Transverse colon (tissue), 4 donors: ENCODE results near the gene CAMTA1. TPM values are rescaled to one million over a fixed set of nuclear protein-coding genes. Genes with fewer than 3 reads are reported as not detected.

Experiments
- DNase-seq: peaks from one replicate; pipeline ENCODE4 v3.0.0-alpha.2; 2019
- H3K27ac ChIP-seq, 4 donors: fragments of 200-600 bp; sonication (generic); 2 replicates each; pipeline ENCODE4 v1.5.1; 2016 to 2018; ENCODE audit warnings: inconsistent platforms in 4 of 4
- H3K27me3 ChIP-seq: fragments of 200-600 bp; sonication (generic); 2 replicates; pipeline ENCODE4 v1.5.1; 2017; ENCODE audit warnings: inconsistent platforms
- H3K36me3 ChIP-seq, 4 donors: fragments of 200-600 bp; sonication (generic); 2 replicates each; pipeline ENCODE4 v1.5.1; 2017 to 2019; ENCODE audit warnings: inconsistent platforms in 4 of 4
- H3K4me1 ChIP-seq, 4 donors: fragments of 200-600 bp; sonication (generic); 2 replicates each; pipeline ENCODE4 v1.5.1; 2017 to 2020; ENCODE audit warnings: inconsistent platforms in 4 of 4
- H3K4me3 ChIP-seq, 4 donors: fragments of 200-600 bp; sonication (generic); 1 replicate in 1 of 4; 2 replicates in 3 of 4; pipeline versions ENCODE4 v1.5.1 to v1.6.1; 2017 to 2019; ENCODE audit warnings: inconsistent platforms in 4 of 4
- H3K9me3 ChIP-seq, 2 donors: fragments of 200-600 bp; sonication (generic); 2 replicates each; pipeline ENCODE4 v1.5.1; 2017 to 2019; ENCODE audit warnings: inconsistent platforms in 2 of 2
- EP300 ChIP-seq: sonication (generic); formaldehyde crosslinking; IDR thresholded peaks from one replicate; pipeline ENCODE4 v1.6.1; 2017; ENCODE audit warnings: antibody characterized with exemption, low read depth
- POLR2A ChIP-seq: fragments of 450-650 bp; IDR thresholded peaks from one replicate; pipeline ENCODE4 v1.6.1; 2016; ENCODE audit warnings: antibody characterized with exemption, mild to moderate bottlenecking, moderate library complexity
- POLR2AphosphoS5 ChIP-seq, 3 donors: sonication (generic); formaldehyde crosslinking; IDR thresholded peaks; one replicate each; pipeline ENCODE4 v1.6.1; 2016; ENCODE audit warnings: antibody characterized with exemption in 3 of 3
- WGBS, 2 donors: methylation state at CpG; one replicate each; pipeline ENCODE4 v1.1.5; 2018; ENCODE audit warnings: low coverage in 1 of 2; 5-methylcytosine and 5-hydroxymethylcytosine counted together
- in situ Hi-C, 4 donors: fragments of 200-750 bp; cut with MboI; loops; one replicate each; pipeline versions ENCODE4 v1.15.0 to v1.15.1; 2017; ENCODE audit warnings: low sequenced_read_pairs in 3 of 4, low pct_ligation_motif_present in 1 of 4, low pct_unique_long_range_greater_than_20kb in 1 of 4
- intact Hi-C: fragments of 100-400 bp; cut with DNase I; formaldehyde crosslinking; loops from one replicate; pipeline ENCODE4 v1.15.1; 2023; ENCODE audit warnings: low total_unique reads
- total RNA-seq, 4 donors: library from RNA; depleted of rRNA; stranded (reverse); fragments of >200 nt; gene quantifications; one replicate each; pipeline ENCODE4 v1.1.0, GENCODE V29; 2016
- TF ChIP-seq, protein P1 (sequence below), 5 experiments: fragments of 200-600 bp in 3 of 5; fragments of 450-650 bp in 2 of 5; sonication (generic) in 3 of 5; IDR thresholded peaks; 1 replicate in 2 of 5; 2 replicates in 3 of 5; pipeline ENCODE4 v1.5.1; 2016 to 2017; ENCODE audit warnings: antibody characterized with exemption in 5 of 5, inconsistent platforms in 3 of 5, mild to moderate bottlenecking in 2 of 5, moderate library complexity in 1 of 5

The CAMTA1 gene
- total RNA-seq, 4 donors from 2014 or later = 93.8 to 268 (median 130) TPM

DNA sequence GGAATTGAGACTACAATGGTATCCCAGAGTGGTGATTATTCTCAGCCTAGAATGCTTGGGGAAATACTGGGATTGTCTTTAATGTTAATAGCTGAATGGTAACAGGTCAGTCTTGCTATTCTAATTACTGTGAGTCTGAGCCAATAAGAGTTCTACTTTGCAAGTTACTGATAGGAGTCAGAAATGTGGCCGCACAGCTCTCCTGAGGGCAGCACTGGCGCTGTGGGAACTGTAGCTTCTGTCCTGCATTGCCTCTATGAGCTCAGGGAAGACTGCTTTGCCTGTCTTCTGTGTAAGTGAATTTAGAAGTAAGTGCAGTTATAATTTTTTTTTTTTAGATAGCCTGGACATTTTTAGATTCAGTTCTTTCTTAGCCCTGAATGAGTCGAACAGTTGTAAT lies 975.8 kb downstream of the CAMTA1 start:
- Histone ChIP-seq H3K4me1 (no peaks in the 10 kb centered on the region), H3K9me3 (no peaks in the 10 kb centered on the region), H3K4me3 (no peak overlapping the region), H3K27me3 (no peaks in the 10 kb centered on the region), H3K36me3 (no peaks in the 10 kb centered on the region), H3K27ac (no peak overlapping the region)
- in situ Hi-C loops (no loop called here), intact Hi-C loops (no loop called here)
- DNase-seq = no peak
- WGBS, 2 donors = 80 to 86% methylated on average over 1 to 3 of the region's 3 CpGs
- TF ChIP-seq EP300 (no peak), POLR2A (no peak)

DNA sequence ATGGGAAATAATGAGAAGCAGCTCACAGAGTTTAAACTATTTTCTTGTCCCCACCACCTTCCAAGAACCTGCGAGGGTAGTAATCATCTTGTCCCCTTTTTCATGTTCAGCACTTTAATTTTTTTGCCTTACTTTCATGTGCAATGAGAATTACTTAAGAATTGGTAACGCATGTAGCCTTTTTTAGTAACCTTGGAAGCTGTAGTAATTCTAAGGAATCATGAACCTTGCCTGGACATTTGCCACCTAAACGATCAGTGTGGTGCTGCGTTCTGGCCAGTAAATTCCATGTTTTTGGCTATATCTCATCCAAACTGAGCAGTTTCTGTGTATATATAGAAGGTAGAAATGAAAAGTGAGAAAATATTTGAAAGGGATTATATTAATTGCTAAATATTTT lies 981.9 kb downstream of the CAMTA1 start:
- DNase-seq = no peak
- no peak overlapping the region for H3K4me3 ChIP-seq
- no peaks in the 10 kb centered on the region for H3K27me3 ChIP-seq
- no peak overlapping the region for H3K27ac ChIP-seq
- peaks cover 4 to 14% (median 7%) of the 10 kb centered on the region in 4 donors for H3K4me1 ChIP-seq
- TF ChIP-seq POLR2AphosphoS5 (IDR thresholded peaks at IDR 0.05) (no peak), POLR2A (no peak)
- H3K36me3 ChIP-seq = no peaks in the 10 kb centered on the region
- 45 to 47% methylated on average over 4 of the region's 4 CpGs for WGBS, 2 donors
- intact Hi-C loops = no loop called here
- in situ Hi-C loops = no loop called here
- H3K9me3 ChIP-seq = no peaks in the 10 kb centered on the region

DNA sequence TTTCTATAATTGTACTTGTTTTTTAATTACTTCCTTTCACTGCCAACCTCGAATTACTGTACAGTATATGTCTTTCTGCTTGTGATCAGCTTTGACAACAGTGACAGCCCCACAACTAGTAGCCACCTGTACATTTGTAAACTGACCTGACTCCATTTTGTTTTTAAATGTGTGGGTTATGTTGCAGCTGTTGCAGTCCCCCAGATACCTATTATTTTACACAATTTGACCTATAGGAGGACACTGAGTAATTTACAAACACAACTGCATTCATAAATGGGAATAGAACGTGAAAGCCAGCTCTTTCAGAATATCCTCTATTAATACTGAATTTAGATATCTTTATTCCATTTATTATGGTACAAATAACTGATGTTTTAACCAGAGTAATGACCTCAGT lies 983.3 kb downstream of the CAMTA1 start:
- Histone ChIP-seq H3K27ac (no peak overlapping the region), H3K36me3 (no peaks in the 10 kb centered on the region), H3K4me1 (peaks cover 9 to 25% (median 14%) of the 10 kb centered on the region in 4 donors), H3K9me3 (no peaks in the 10 kb centered on the region), H3K4me3 (no peak overlapping the region), H3K27me3 (no peaks in the 10 kb centered on the region)
- 40 to 49% methylated on average over 2 of the region's 2 CpGs for WGBS, 2 donors
- no peak for DNase-seq
- intact Hi-C loops (no loop called here), in situ Hi-C loops (no loop called here)
- no peak for TF ChIP-seq EP300
- TF ChIP-seq, protein P1, sequence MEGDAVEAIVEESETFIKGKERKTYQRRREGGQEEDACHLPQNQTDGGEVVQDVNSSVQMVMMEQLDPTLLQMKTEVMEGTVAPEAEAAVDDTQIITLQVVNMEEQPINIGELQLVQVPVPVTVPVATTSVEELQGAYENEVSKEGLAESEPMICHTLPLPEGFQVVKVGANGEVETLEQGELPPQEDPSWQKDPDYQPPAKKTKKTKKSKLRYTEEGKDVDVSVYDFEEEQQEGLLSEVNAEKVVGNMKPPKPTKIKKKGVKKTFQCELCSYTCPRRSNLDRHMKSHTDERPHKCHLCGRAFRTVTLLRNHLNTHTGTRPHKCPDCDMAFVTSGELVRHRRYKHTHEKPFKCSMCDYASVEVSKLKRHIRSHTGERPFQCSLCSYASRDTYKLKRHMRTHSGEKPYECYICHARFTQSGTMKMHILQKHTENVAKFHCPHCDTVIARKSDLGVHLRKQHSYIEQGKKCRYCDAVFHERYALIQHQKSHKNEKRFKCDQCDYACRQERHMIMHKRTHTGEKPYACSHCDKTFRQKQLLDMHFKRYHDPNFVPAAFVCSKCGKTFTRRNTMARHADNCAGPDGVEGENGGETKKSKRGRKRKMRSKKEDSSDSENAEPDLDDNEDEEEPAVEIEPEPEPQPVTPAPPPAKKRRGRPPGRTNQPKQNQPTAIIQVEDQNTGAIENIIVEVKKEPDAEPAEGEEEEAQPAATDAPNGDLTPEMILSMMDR (IDR thresholded peaks at IDR 0.05) = no peak
- TF ChIP-seq POLR2A = no peak
- no peak for TF ChIP-seq POLR2AphosphoS5 (IDR thresholded peaks at IDR 0.05)

DNA sequence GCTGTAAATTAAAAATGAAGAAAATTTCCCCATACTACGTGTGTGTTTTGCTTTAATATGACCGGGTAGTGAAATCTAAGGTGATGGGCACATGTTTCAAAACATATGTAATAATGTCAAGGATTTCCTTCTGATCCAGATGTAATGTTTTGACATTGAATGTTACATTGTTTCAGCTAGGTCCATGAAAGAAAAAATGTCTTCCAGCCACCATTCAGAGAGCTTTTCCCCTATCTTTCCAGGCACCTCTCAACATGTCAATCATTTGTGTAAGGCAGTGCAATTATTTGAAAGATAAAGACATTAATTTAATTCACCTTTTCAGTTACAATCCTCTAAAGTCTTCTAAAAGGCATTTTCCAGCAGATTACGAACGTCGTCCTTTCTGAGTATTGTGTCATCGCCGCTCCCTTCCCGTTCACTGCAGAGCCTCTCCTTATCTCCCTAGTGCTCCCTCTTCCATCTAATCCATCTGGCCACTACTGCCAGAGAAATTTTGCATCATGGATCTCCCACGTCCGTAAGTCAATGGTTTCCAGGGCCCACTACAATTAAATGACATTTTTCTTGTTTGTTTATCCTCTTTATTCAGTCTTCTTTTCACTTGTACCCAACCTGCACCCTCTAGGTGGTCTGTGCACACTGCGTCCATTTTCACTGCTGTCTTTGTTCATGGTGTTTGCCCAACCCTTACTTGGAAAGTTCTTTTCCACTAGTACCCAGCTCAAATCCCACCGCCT lies 984.6 kb downstream of the CAMTA1 start:
- peak overlapping the region in 1 of 4 donors; percentile 94 for H3K27ac ChIP-seq
- TF ChIP-seq, protein P1 (IDR thresholded peaks at IDR 0.05) = no peak
- TF ChIP-seq POLR2A (no peak), POLR2AphosphoS5 (IDR thresholded peaks at IDR 0.05) (no peak), EP300 (no peak)

DNA sequence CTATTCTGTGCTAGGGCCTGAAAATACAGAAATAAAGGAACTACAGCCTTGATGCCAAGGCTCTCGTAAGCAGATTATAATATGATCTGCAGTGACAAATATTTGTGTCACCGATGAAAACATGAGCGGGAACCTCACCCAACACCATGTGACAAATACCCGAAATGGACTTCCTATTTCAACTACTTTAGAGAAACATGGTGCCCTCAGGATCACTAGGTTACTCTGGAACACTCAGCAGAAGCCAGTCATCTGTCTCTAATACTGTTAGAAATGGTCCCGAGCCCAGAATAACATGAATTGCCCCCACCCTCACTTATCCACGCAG lies 985.4 kb downstream of the CAMTA1 start:
- Histone ChIP-seq H3K36me3 (no peaks in the 10 kb centered on the region), H3K27ac (peak overlapping the region; percentile 94 to 98 (median 96)), H3K9me3 (no peaks in the 10 kb centered on the region), H3K4me1 (peaks cover 9 to 25% (median 14%) of the 10 kb centered on the region in 4 donors), H3K4me3 (peak overlapping the region; percentile 75 to 98 (median 86)), H3K27me3 (no peaks in the 10 kb centered on the region)
- 4 to 7% methylated on average over 4 to 6 of the region's 6 CpGs for WGBS, 2 donors
- DNase-seq = no peak
- intact Hi-C loops = no loop called here
- in situ Hi-C loops = no loop called here
- TF ChIP-seq, protein P1 (IDR thresholded peaks at IDR 0.05) = no peak
- TF ChIP-seq POLR2AphosphoS5 (IDR thresholded peaks at IDR 0.05) (no peak), EP300 (no peak), POLR2A (no peak)

More for the DNA sequence above, 984.6 kb downstream of the CAMTA1 start:
- WGBS, 2 donors = 90 to 93% methylated on average over 6 to 12 of the region's 12 CpGs
- intact Hi-C loops = no loop called here
- Histone ChIP-seq H3K27me3 (no peaks in the 10 kb centered on the region), H3K9me3 (no peaks in the 10 kb centered on the region), H3K36me3 (no peaks in the 10 kb centered on the region), H3K4me3 (no peak overlapping the region), H3K4me1 (peaks cover 9 to 25% (median 14%) of the 10 kb centered on the region in 4 donors)
- in situ Hi-C loops = no loop called here
- DNase-seq = no peak
